Spleen (tissue), 7 donors: ENCODE measurements around the gene ITPR1.

Source experiments
- POLR2A ChIP-seq, 3 donors: fragments of 450-650 bp; IDR thresholded peaks; one replicate each; pipeline ENCODE4 v1.5.1; 2017; ENCODE audit warnings: antibody characterized with exemption in 3 of 3, mild to moderate bottlenecking in 1 of 3
- TF ChIP-seq, protein P1 (sequence below), 11 experiments: fragments of 200-600 bp in 7 of 11; fragments of 450-650 bp in 4 of 11; sonication (generic) in 4 of 11; IDR thresholded peaks in 8 of 11; conservative IDR thresholded peaks in 3 of 11; 1 replicate in 7 of 11; 2 replicates in 4 of 11; pipeline versions ENCODE4 v1.4.0 to v1.8.0; 2016 to 2021; ENCODE audit warnings: antibody characterized with exemption in 11 of 11, inconsistent platforms in 4 of 11, mild to moderate bottlenecking in 1 of 11
- donor health status: DM: no; HTN: no; CAD: no; lungs with moderate emphysema.
- donor health status: DM: no; HTN: no; CAD: no.
- donor health status: DM: no; HTN: no; CAD: no.

DNA sequence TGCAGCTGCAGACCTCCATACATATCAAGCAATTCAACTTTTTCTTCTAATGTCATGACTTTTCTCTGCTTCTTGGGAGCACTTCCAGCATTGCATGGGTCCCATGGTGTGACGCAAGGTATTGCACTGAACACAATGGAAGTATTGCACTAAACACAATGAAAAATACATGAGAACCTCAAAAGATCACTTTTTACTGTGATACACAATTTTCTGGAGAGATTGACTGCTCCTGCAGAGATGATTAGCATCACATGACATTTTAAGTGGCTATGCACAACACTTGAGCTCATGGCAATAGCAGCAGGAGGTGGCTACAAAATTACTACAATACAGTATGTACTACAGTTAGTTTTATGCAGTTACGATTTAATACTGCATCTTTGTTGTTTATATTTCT lies 372.6 kb downstream of the ITPR1 start:
- TF ChIP-seq, protein P1, sequence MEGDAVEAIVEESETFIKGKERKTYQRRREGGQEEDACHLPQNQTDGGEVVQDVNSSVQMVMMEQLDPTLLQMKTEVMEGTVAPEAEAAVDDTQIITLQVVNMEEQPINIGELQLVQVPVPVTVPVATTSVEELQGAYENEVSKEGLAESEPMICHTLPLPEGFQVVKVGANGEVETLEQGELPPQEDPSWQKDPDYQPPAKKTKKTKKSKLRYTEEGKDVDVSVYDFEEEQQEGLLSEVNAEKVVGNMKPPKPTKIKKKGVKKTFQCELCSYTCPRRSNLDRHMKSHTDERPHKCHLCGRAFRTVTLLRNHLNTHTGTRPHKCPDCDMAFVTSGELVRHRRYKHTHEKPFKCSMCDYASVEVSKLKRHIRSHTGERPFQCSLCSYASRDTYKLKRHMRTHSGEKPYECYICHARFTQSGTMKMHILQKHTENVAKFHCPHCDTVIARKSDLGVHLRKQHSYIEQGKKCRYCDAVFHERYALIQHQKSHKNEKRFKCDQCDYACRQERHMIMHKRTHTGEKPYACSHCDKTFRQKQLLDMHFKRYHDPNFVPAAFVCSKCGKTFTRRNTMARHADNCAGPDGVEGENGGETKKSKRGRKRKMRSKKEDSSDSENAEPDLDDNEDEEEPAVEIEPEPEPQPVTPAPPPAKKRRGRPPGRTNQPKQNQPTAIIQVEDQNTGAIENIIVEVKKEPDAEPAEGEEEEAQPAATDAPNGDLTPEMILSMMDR (IDR thresholded peaks at IDR 0.05 in 8 of 11, conservative IDR thresholded peaks at IDR 0.05 in 3 of 11): no peak
- no peak for TF ChIP-seq POLR2A (IDR thresholded peaks at IDR 0.05)
